T-helper 2 cell treated with Interferon-gamma antibody and Interleukin-4, amounts not matched to agents 100 ng/mL and 5 ng/mL, for 36 hours (primary cell): ENCODE measurements around the gene UCHL3. TPM values are rescaled to one million over a fixed set of nuclear protein-coding genes. Genes with fewer than 3 reads are reported as not detected.

Experiments used
- intact Hi-C: fragments of 100-400 bp; cut with micrococcal nuclease; formaldehyde crosslinking; loops from one replicate; pipeline ENCODE4 v1.15.1; 2023
- total RNA-seq: library from RNA; stranded (reverse); gene quantifications from 2 replicates; pipeline ENCODE4 v1.2.3, GENCODE V29; 2022

The UCHL3 gene
- total RNA-seq, 1 donor from 2014 or later: 37.9 TPM

DNA sequence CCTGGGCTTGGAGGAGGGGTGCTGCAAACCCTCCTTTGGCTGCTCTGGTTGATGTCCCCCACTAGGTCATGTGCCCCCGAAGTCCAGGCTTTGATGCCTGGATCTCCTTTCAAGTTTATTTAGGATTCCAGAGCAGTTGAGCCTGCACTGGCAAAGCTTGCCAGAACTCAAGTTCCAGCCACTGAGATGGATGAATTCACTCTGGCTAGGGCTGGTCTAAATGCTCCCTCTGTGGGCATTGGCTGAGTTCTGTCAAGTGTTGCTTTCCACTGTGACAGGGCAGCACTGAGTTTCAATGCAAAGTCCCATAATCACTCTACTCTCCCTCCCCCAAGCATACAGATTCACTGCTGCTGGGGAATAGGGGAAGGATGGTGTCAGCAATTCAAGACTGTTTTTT lies 68.7 kb downstream of the UCHL3 start:
- intact Hi-C loops: no loop called here

DNA sequence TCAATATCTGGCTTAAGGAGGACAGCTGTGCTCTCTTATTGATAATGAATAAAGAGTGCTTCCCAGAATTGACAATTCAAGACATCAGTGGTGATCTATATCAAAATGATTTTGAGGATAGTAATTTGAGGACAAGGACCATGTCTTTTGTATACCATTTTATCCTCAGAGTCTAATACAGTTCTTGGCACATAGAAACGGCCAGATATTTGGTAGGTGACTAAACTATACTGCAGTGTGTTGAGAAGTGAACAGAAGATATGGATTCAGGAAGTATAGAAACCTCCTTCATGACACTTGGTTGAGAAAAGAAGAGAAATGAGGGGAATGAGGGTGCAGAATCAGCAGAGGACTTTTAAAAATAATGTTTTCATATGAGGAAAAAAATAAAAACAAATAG lies 70.4 kb downstream of the UCHL3 start:
- intact Hi-C loops: no loop called here

DNA sequence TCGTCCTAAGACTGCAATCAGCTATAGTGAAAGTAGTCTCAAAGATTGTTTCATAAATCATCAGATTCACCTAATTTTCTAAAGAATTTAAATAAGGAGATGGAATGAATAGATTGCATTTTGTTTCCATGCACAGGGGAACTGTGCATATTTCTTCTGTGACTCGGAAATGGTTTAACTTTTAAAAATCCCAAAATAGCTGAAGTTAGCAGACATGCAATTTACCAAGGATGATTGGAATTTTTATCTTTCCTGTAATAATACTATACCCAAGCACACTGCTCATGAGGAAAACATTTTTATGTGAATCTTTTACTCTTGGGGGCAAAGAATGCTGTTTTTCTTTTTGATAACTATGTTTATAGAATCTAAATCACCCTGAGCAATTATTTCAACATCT lies 71.6 kb downstream of the UCHL3 start:
- intact Hi-C loops: no loop called here

DNA sequence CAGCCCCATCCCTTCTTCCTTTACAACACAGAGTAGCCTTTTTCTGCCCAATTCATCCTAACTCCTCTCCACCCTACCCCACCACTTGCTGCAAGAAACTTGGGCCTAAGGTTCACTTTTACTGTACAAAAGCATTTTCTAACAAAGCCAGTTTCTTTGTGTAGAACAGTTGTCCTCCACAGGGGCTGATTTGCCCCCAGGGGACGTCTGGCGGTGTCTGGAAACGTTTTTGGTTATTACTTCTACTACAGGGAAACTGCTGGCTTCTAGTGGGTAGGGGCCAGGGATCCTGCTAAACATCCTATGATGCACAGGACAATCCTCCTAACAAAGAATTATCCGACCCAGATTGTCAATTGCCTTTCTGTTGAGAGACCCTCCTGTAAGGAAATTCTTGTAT lies 79.2 kb downstream of the UCHL3 start:
- intact Hi-C loops: no loop called here

DNA sequence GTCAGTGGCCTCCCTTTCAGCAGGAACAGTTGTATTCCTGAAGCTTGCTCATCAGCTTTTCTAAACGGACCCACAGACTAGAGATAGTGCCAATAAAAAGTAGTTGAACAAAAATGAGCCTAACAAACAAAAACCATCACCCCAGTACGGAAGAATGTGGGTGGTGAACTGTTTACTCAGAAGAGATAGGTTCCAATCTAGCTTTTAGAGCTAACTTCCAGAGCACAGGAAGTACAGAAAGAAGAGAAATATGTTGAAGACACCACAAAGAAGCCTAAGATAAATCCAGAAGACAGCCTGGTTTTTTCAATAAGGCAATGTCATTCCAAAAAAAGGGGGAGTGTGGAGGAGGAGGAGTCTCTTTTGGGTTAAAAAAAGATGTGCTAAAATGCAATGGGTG lies 83.7 kb downstream of the UCHL3 start:
- intact Hi-C loops: no loop called here

DNA sequence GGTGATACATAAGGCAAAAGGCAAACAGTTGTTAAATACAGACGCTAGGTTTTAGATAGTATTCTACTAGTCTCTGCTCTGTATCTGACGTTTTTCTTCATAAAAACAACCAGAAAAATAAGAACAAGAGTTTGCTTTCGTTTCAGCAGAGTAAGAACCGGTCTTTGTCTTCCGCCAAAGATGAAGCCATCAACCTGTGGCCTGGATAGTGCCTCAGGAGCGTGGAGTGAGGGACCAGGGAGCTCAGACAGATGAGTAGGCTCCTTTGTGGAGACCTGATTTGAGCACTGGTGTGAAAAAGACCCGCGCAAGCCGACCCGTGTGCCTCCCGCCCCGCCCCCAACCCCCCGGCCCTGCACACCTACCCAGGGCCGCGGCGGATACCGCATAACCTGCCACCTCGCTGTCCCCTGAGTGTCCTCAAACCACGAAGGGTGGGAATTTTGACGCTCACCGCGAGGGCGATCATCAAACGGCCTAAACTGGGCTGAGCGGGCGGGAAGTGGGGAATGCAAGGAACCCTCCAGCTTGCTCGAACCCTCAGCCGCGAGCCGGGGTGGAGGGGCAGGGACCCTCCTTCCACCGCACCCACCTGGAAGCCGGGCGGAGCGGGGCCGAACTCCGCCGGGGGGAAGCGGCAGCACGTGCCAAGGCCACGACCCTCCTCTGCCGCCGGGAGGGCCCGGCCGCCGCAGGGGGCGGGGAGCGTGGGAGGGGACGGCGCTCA lies 85.7 kb downstream of the UCHL3 start:
- intact Hi-C loops: loop anchor here (5.0 kb wide), 3 partner anchors 88 to 153 kb away; partner anchors contain the start of genes TBC1D4 and UCHL3

DNA sequence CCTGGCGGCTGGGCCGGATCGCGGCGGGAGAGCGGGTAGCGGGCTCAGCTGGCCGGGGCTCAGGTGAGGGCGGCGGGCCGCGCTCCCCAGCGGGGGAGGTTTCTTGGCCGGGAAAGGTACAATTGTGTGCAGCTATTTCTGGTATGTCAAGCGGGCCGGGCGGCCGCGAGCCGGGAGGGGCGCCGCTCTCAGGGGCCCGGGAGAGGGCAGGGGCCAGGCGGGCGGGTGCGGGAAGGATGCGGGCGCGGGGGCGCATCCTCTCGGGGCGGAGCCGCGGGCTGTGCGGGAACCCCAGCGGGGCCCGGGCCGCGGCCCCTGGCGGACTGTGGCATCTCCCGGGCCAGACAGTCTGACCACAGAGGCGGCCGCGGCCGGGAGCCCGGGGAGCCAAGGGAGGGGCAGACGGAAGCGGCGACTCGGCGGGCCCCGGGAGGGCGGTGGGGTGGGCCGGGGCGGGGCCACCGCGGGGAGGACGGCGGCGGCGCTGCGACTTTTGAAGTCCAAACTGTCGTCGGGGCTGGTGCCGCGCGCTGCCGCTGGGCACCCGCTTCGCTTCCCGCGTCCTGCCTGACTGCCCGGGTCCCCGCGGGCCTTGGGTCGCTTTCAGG lies 86.3 kb downstream of the UCHL3 start, which contains the start of gene LMO7:
Gene LMO7, plus strand, starts transcription at position 503 of the 608 bp plus-strand sequence. CDS start 328 bp downstream, outside the sequence.
- intact Hi-C loops: loop anchor here (5.0 kb wide), 3 partner anchors 89 to 154 kb away; partner anchors contain the start of genes TBC1D4 and UCHL3

DNA sequence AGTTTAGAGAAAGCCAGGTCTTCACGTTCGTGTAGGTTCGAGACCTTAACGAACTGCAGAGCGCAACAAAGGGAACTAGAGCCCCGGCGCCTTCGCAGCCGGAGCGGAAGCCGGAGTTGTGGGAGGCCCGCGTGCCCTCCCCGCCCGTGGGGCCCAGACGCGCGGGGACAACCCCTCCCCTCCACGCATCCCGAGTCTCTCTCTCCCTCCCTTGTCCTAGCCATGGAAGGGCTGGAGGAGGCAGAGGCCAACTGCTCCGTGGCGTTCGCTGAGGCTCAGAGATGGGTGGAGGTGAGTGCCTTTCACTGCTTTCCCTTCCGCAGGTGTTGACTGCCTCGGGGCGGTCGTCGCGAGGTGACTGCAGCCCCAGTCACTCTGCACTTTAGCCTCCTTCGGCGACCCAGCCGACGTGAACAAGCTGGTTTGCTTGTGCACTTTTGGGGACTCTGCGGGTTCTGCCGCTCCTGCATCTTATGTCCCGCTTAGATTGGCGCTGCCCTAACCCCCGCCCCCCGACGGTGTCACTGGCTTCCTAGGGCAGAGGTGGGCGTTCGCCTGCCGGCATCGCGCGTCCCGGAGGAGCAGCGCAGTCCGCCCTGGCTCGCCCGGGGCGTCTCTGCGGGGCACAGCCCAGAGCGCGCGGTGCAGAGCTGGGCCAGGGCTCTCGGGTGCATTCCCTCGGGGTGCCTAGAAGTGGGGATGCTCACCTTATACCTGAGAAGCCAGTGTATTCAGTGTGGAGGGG lies 87.0 kb downstream of the UCHL3 start:
- intact Hi-C loops: loop anchor here (5.0 kb wide), 3 partner anchors 89 to 154 kb away; partner anchors contain the start of genes TBC1D4 and UCHL3

DNA sequence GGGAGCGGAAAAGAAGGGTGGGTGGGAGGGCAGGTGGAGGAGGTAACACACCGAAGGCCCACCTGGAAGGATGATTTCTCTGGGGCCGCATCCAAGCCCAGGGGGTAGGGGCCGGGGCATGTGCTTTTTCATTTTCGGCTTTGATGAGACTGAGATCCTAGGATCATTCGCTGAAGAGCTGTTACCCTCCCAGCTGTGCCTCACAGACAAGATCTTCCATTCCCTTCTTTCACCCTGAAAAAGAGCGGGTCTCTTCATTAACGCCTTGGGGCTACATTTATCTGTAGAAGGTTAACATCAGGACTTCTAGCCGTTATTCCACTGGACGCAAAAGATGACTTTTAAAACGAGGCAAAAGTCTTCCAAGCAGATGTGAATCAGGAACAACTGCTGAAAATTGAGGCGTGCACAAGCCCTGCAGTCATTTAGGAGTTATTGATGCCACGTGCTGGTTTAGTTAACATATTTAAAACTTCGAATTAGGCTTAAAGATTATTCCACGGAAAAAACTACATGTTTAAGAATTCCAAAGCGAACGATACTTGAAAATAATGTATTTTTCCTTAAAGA lies 87.7 kb downstream of the UCHL3 start:
- intact Hi-C loops: loop anchor here (5.0 kb wide), 3 partner anchors 90 to 155 kb away; partner anchors contain the start of genes TBC1D4 and UCHL3

DNA sequence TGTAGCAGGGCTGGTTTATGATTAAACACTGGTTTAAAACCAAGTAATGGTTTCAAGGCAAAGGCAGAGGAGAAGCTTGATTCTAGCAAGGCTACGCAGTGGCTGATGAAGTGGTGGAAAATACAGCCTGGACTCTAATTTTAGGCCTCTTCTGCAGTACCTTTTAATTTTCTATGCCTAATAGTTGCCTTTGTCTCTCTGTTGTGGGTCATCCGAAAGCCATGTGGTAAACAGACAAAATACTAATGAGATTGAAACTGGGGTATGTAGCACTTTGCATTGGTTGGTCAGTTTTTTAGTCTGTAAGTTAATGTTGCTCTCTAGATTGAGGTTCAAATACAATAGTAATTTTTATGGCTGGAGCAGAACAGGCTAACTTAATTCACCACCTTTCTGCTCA lies 89.9 kb downstream of the UCHL3 start:
- intact Hi-C loops: loop anchor here (5.0 kb wide), 3 partner anchors 92 to 157 kb away; partner anchors contain the start of genes TBC1D4 and UCHL3

DNA sequence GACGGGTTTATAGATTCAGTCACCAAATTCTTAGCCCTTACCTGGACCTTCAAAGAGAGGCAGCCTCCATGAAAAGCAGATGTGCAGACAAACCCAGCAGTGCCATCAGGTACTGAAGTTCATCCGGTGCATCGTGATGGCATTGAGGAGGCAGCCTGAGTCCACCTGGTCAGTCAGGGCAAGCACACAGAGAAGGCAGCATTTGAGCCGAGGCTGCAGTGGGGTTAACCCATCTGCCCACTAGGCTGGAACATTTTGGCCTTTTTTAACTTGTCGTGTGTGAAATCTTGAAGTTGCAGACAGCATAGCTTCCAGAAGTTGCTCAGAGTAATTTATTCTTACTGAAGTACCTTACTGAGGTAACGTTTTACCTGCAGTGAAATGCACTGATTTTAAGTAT lies 91.4 kb downstream of the UCHL3 start:
- intact Hi-C loops: no loop called here

DNA sequence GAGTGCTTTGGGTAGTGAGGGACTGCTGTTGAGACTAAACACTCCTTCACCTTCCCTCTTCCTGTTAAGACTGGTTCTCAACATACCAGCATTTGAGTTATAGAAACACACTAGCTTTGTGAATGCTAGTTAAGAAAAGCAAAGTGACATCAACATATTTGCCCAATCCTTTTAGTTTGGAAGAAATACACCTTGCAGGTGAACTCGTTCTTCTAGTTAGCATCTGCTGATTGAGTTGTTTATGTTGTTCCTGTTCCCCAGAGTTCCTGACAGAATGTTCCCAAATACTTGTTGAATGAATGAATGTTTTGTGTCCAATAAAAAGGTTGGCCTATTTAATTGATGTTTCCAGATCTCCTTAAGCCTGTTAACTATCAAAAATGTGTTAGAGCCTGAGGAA lies 93.6 kb downstream of the UCHL3 start:
- intact Hi-C loops: no loop called here

DNA sequence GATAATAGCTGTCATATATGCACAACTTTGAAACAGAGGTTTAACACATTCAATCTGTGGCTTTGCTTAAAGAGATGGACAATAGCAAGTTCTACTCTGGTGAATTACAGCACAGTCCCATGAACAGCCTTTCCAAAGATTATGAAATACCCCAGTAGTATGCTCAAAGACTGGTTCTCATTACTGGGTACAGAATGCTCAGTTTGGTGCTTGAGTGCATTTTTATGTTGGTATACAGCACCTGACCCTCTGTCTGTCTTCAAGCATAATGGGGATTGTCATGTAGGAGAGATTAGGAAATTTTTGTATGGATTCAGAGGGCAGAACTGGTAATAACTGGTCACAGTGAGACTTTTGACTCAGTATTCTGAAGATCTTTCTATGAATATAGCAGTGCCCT lies 94.1 kb downstream of the UCHL3 start:
- intact Hi-C loops: no loop called here

DNA sequence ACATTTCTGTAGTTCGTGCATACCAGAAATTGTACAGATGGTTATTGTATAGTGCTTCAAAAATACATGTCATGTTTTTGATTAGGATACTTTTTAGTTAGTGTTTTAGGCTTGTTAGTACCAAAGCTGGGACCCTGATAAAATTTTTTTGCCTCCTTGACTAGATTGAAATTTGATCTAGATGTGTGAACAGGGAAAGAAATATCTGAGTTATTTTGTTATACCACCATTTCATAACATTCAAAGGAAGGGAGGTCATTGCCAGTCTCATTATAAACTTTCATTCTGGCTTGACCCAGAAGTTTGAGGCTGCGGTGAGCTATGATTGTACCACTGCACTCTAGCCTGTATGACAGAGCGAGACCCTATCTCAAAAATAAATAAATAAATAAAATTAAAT lies 95.5 kb downstream of the UCHL3 start:
- intact Hi-C loops: no loop called here

DNA sequence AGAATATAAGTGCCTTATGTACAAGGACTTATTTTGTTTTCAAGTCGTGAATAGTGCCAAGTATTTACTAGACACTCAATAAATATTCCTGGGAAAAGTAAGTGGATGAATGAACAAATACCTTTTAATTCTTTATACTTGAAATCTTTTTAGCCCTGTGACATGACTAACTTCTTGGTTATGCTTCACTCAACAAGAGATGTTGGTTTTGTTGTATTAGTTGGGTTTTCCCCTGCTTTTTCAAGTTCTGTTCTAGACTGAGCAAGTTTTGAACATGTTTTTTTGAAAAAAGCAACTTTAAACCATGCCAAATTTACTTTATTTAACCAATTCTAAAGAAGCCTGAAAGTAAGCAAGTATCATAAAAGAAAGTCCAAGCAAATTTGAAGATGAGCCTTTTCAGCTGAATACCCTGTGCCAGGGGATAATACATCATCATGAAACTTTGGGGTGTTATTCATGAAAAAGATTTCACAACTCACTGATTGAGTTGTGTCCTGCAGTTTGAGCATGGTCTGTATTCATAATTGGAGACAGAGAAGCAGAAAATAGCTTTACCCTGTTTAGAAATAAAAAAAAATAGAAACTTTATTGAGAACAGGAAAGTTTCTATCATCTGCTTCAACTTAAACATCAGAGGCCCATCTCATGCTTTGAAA lies 97.7 kb downstream of the UCHL3 start:
- intact Hi-C loops: no loop called here

DNA sequence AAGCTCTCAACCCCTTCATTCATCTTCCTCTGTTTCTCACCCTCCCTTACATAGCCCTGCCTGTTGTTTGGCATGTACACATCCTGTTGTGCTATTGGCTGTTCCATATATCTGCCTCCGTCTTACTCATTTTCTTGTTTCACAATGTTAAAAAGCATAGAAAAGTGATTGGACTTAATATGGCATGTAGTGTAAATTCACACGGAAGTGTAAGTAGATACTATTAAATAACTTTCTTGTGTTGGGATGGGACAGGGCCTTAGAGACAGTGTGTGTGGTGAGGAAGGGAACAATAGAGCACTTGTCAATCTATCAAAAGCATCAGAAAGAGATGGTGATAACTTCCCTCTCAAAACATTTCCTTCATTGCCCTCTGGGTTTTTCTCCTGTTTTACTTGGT lies 98.9 kb downstream of the UCHL3 start:
- intact Hi-C loops: no loop called here

DNA sequence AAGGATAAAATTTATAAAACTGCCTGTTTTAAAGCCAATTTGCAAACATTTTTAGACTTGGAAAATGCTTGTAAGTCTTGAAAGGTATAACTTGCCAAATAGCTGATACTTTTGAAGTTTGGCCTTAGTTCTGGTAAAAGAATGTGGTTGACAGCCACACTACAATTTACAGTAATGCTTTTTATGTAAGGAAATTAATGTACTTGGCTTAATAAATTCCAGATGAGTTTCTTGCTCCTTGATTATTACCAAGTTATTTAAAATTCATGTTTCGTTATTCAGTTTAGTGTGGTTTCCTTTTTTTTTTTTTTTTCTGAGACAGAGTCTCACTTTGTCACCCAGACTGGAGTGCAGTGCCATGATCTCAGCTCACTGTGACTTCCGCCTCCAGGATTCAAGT lies 101.4 kb downstream of the UCHL3 start:
- intact Hi-C loops: no loop called here

DNA sequence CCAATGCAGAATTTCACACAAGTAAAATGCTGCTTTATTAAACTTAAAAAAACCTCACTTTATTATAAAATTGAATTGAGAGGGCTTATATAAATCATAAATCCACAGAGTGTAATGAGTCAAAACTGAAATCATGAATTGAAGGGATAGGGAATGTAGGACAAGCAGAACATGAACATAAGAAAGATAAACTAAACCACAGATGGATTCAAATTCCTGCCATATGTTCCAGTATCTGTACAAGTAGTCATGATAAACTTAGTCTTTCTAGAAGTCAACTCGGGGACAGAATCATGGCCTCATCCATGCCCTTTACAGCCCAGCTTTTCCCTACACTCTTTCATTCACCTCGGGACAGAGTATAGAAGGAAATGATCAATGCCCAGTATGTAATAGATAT lies 103.1 kb downstream of the UCHL3 start:
- intact Hi-C loops: no loop called here
